MM.1S (cell line): ENCODE measurements around the gene ZNF775.

ENCODE experiments used
- EZH2 ChIP-seq: fragments of 300-600 bp; sonication (generic); optimal IDR thresholded peaks from 2 replicates; pipeline ENCODE3; 2017; ENCODE audit warnings: low read depth, mild to moderate bottlenecking, antibody characterized with exemption, low read length, mixed read lengths
- TF ChIP-seq, protein P1 (sequence below): fragments of 300-600 bp; sonication (generic); IDR thresholded peaks from 2 replicates; pipeline ENCODE4 v1.5.1; 2016; ENCODE audit warnings: antibody characterized with exemption, low read length, mixed read lengths

DNA sequence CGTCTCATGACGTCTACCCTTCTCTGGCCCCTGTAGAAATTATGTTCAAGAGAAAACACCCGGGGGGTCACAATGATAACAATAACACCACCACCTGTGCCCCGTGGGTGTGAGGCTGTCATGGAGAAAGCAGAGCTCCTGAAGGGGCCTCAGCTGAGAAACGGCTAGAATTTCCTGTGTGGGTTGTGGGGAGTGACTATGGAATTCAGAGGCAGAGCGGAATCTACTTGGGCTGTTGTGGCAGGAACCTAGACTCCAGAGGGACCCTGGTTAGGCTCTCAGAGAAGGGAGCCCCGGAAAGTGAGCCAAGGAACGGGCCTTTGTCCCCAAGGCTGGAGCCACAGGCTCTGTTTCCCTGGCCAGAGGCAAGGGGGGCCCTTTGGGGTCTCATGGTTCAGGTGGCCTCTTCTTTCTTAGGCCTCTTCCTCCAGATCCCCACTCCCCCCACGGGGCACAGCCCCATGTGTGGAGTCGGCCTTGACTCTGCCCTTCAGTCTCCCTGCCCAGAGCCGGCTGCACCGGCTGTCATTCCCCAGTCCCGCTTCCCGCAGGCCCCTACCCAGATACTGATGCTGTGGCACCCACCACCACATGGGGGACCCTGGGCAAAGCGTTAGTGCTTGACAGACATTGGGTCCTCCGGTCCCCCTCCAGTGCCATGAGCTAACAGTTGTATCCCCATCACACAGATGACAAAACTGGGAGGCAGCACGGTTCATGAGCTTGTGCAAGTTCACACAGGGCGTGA is 64.8 kb downstream of the ZNF775 start:
- TF ChIP-seq, protein P1, sequence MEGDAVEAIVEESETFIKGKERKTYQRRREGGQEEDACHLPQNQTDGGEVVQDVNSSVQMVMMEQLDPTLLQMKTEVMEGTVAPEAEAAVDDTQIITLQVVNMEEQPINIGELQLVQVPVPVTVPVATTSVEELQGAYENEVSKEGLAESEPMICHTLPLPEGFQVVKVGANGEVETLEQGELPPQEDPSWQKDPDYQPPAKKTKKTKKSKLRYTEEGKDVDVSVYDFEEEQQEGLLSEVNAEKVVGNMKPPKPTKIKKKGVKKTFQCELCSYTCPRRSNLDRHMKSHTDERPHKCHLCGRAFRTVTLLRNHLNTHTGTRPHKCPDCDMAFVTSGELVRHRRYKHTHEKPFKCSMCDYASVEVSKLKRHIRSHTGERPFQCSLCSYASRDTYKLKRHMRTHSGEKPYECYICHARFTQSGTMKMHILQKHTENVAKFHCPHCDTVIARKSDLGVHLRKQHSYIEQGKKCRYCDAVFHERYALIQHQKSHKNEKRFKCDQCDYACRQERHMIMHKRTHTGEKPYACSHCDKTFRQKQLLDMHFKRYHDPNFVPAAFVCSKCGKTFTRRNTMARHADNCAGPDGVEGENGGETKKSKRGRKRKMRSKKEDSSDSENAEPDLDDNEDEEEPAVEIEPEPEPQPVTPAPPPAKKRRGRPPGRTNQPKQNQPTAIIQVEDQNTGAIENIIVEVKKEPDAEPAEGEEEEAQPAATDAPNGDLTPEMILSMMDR, result no peak
- no peak for TF ChIP-seq EZH2
